H9 (cell line): ENCODE results near the gene COX10. TPM values are rescaled to one million over a fixed set of nuclear protein-coding genes. Genes with fewer than 3 reads are reported as not detected.

Experiments used
- DNase-seq: peaks from one replicate; pipeline ENCODE4 v3.0.0-alpha.2; 2017
- H2AFZ ChIP-seq: one replicate; pipeline ENCODE4 v1.6.1; 2013; ENCODE audit warnings: mild to moderate bottlenecking, low read length, control low read depth, moderate library complexity
- H2AK5ac ChIP-seq: 2 replicates; pipeline ENCODE4 v1.6.1; 2013; ENCODE audit warnings: low read length, control low read depth, mixed read lengths; ENCODE audit not compliant: insufficient read length
- H2BK120ac ChIP-seq: one replicate; pipeline ENCODE4 v1.6.1; 2013; ENCODE audit warnings: low read depth, mild to moderate bottlenecking, low read length, control low read depth, inconsistent platforms; ENCODE audit not compliant: poor library complexity, severe bottlenecking
- H2BK12ac ChIP-seq: 2 replicates; pipeline ENCODE4 v1.6.1; 2013; ENCODE audit warnings: low read length, control low read depth, mixed read lengths, low read depth; ENCODE audit not compliant: insufficient read length
- H2BK15ac ChIP-seq: 2 replicates; pipeline ENCODE4 v1.6.1; 2013; ENCODE audit warnings: low read depth, low read length, control low read depth
- H2BK20ac ChIP-seq: one replicate; pipeline ENCODE4 v1.6.1; 2013; ENCODE audit warnings: low read depth, mild to moderate bottlenecking, low read length, control low read depth, inconsistent platforms; ENCODE audit not compliant: poor library complexity, severe bottlenecking
- H2BK5ac ChIP-seq: 2 replicates; pipeline ENCODE4 v1.6.1; 2013; ENCODE audit warnings: low read length, control low read depth, mixed read lengths; ENCODE audit not compliant: insufficient read length
- H3K14ac ChIP-seq: 2 replicates; pipeline ENCODE4 v1.6.1; 2013; ENCODE audit warnings: low read length, control low read depth; ENCODE audit not compliant: insufficient read depth
- H3K18ac ChIP-seq: 2 replicates; pipeline ENCODE4 v1.6.1; 2013; ENCODE audit warnings: low read depth, mild to moderate bottlenecking, mixed read lengths, low read length, control low read depth; ENCODE audit not compliant: insufficient read length
- H3K23ac ChIP-seq: 2 replicates; pipeline ENCODE4 v1.6.1; 2013; ENCODE audit warnings: low read length, control low read depth, mixed read lengths, low read depth; ENCODE audit not compliant: insufficient read length
- H3K23me2 ChIP-seq: 2 replicates; pipeline ENCODE4 v1.6.1; 2013; ENCODE audit warnings: low read depth, mild to moderate bottlenecking, mixed read lengths, low read length, control low read depth; ENCODE audit not compliant: insufficient read length, poor library complexity, severe bottlenecking
- H3K27ac ChIP-seq: 2 replicates; pipeline ENCODE4 v1.5.1; 2013; ENCODE audit warnings: low read length, control low read depth, mixed read lengths, low read depth; ENCODE audit not compliant: insufficient read length
- H3K27me3 ChIP-seq: 2 replicates; pipeline ENCODE4 v1.6.1; 2013; ENCODE audit warnings: low read length, control low read depth, inconsistent platforms; ENCODE audit not compliant: insufficient read depth
- H3K4ac ChIP-seq: 2 replicates; pipeline ENCODE4 v1.6.1; 2013; ENCODE audit warnings: low read depth, mild to moderate bottlenecking, control low read depth, inconsistent platforms, low read length, moderate library complexity
- H3K4me1 ChIP-seq: 2 replicates; pipeline ENCODE4 v1.6.1; 2013; ENCODE audit warnings: low read length, control low read depth, inconsistent platforms; ENCODE audit not compliant: insufficient read depth
- H3K4me2 ChIP-seq: 2 replicates; pipeline ENCODE4 v1.6.1; 2013; ENCODE audit warnings: low read length, control low read depth, mixed read lengths; ENCODE audit not compliant: insufficient read length, insufficient read depth
- H3K56ac ChIP-seq: 2 replicates; pipeline ENCODE4 v1.6.1; 2013; ENCODE audit warnings: low read depth, mild to moderate bottlenecking, mixed read lengths, low read length, control low read depth; ENCODE audit not compliant: insufficient read length
- H3K79me1 ChIP-seq: 2 replicates; pipeline ENCODE4 v1.6.1; 2013; ENCODE audit warnings: low read depth, mild to moderate bottlenecking, moderate library complexity, low read length, control low read depth, inconsistent platforms; ENCODE audit not compliant: insufficient read depth, poor library complexity, severe bottlenecking
- H3K79me2 ChIP-seq: 2 replicates; pipeline ENCODE4 v1.6.1; 2013; ENCODE audit warnings: low read length, control low read depth, inconsistent platforms; ENCODE audit not compliant: insufficient read depth
- H3K9ac ChIP-seq: 2 replicates; pipeline ENCODE4 v1.6.1; 2013; ENCODE audit warnings: low read length, control low read depth, mixed read lengths; ENCODE audit not compliant: insufficient read length; ENCODE audit errors: extremely low read depth
- H3K9me3 ChIP-seq: one replicate; pipeline ENCODE4 v1.6.1; 2013; ENCODE audit warnings: low read depth, low read length, inconsistent platforms; ENCODE audit not compliant: control insufficient read depth
- H3T11ph ChIP-seq: one replicate; pipeline ENCODE4 v1.6.1; 2013; ENCODE audit warnings: mild to moderate bottlenecking, low read length, control low read depth, inconsistent platforms
- H4K20me1 ChIP-seq: one replicate; pipeline ENCODE4 v1.6.1; 2013; ENCODE audit not compliant: control insufficient read depth, insufficient read length, insufficient read depth
- H4K5ac ChIP-seq: 2 replicates; pipeline ENCODE4 v1.6.1; 2013; ENCODE audit warnings: low read depth, mild to moderate bottlenecking, mixed read lengths, low read length, control low read depth; ENCODE audit not compliant: insufficient read length
- H4K8ac ChIP-seq: replicated peaks from 2 replicates; pipeline ENCODE4 v1.6.1; 2013; ENCODE audit warnings: low read length, control low read depth, mixed read lengths, low read depth; ENCODE audit not compliant: insufficient read length
- H4K91ac ChIP-seq: 2 replicates; pipeline ENCODE4 v1.6.1; 2013; ENCODE audit warnings: low read depth, mild to moderate bottlenecking, moderate library complexity, mixed read lengths, low read length, control low read depth; ENCODE audit not compliant: insufficient read length
- H3K27ac Mint-ChIP-seq, 3 experiments: 2 replicates in 2 of 3; 3 replicates in 1 of 3; pipeline ENCODE4 v1.8.0; 2020 to 2021; ENCODE audit warnings: mixed read lengths in 3 of 3, mild to moderate bottlenecking in 1 of 3, moderate library complexity in 1 of 3
- H3K27me3 Mint-ChIP-seq: 2 replicates; pipeline ENCODE4 v1.8.0; 2021; ENCODE audit warnings: low read depth, mild to moderate bottlenecking, moderate library complexity, mixed read lengths
- H3K36me3 Mint-ChIP-seq, 3 experiments: 2 replicates in 2 of 3; 3 replicates in 1 of 3; pipeline ENCODE4 v1.8.0; 2020 to 2021; ENCODE audit warnings: low read depth in 3 of 3, mixed read lengths in 3 of 3; ENCODE audit not compliant: insufficient read depth in 1 of 3
- H3K4me1 Mint-ChIP-seq, 2 experiments: 2 replicates each; pipeline ENCODE4 v1.8.0; 2020; ENCODE audit warnings: mixed read lengths in 2 of 2
- H3K4me3 Mint-ChIP-seq, 2 experiments: 2 replicates in 1 of 2; 3 replicates in 1 of 2; pipeline ENCODE4 v1.8.0; 2020 to 2021; ENCODE audit warnings: mild to moderate bottlenecking in 2 of 2, mixed read lengths in 2 of 2, moderate library complexity in 1 of 2
- H3K9me3 Mint-ChIP-seq, 2 experiments: 2 replicates in 1 of 2; 3 replicates in 1 of 2; pipeline ENCODE4 v1.8.0; 2020; ENCODE audit warnings: mild to moderate bottlenecking in 2 of 2, mixed read lengths in 2 of 2, moderate library complexity in 1 of 2
- CTCF ChIP-seq: fragments of 200-600 bp; sonication (generic); conservative IDR thresholded peaks from 3 replicates; pipeline ENCODE4 v1.8.0; 2021; ENCODE audit warnings: antibody characterized with exemption, mild to moderate bottlenecking
- WGBS: extraction: QIAGEN DNeasy Blood & Tissue Kit; methylation state at CpG from one replicate; pipeline ENCODE4 v1.1.7; 2013; ENCODE audit warnings: missing lambda C conversion rate, low lambda C conversion rate, mixed read lengths; ENCODE audit not compliant: insufficient read length; ENCODE audit errors: extremely low coverage; 5-methylcytosine and 5-hydroxymethylcytosine counted together
- total RNA-seq: library from RNA; stranded (reverse); gene quantifications from 2 replicates; pipeline ENCODE4 v1.2.1, GENCODE V29; 2021

COX10 gene
- total RNA-seq, 1 experiment from 2014 or later = 20.6 TPM

DNA sequence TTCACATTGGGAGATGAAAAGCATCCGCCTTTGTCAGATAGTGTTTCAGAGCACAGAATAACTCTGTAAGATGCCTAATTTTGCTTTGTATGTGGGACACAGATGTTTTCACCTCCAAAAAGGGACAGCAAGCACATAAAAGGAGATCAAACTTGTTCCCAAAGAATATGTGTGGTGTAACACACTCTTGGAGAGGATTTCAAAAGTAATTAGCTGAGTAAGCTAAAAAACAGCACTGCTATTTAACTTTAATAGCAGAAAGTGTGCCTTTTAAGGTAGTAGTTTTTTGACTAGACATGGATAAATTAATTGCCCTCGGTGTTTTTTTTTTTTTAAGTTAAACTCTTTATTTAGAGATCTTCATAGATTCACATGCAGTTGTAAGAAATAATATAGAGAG is 65.2 kb downstream of the COX10 start:
- Histone ChIP-seq H3K9ac (no peak overlapping the region), H4K5ac (no peak overlapping the region), H3K4me2 (no peak overlapping the region), H2BK12ac (no peak overlapping the region), H3K79me1 (no peaks in the 10 kb centered on the region), H4K91ac (no peak overlapping the region), H2BK5ac (no peak overlapping the region), H4K8ac (no peak overlapping the region), H3K56ac (no peak overlapping the region), H3K27ac (no peak overlapping the region), H3K4ac (no peak overlapping the region), H3K18ac (no peak overlapping the region), H3K79me2 (0 out of 2 replicates have a peak, but pooled peaks cover 2% of the 10 kb centered on the region), H2AK5ac (no peak overlapping the region), H3K4me1 (no peaks in the 10 kb centered on the region; the same call in 1 of the 2 replicates), H3K23me2 (no peaks in the 10 kb centered on the region), H2AFZ (no peak overlapping the region), H3T11ph (no peak overlapping the region), H2BK120ac (no peak overlapping the region), H2BK15ac (no peak overlapping the region), H2BK20ac (no peak overlapping the region), H3K14ac (no peak overlapping the region), H3K23ac (no peak overlapping the region), H3K27me3 (no peaks in the 10 kb centered on the region), H3K9me3 (no peaks in the 10 kb centered on the region), H4K20me1 (peaks cover 2% of the 10 kb centered on the region)
- Mint-ChIP-seq H3K4me3 (no peak overlapping the region), H3K9me3 (no peaks in the 10 kb centered on the region), H3K36me3 (peaks cover 0 to 2% (median 0%) of the 10 kb centered on the region in 3 experiments; a peak in 1 of 7 replicates), H3K27ac (no peak overlapping the region), H3K27me3 (no peaks in the 10 kb centered on the region), H3K4me1 (peaks cover 25 to 47% of the 10 kb centered on the region in 2 experiments)
- no CpG with 5 or more reads among the region's 2 CpGs for WGBS
- no peak for DNase-seq
- no peak for TF ChIP-seq CTCF
